Skeletal muscle cell (primary cell): Measurements from ENCODE around the gene CPA1.
"Not testable (repeated sequence)": the region's sequence is repeated elsewhere in the genome, so short reads cannot be mapped to it uniquely, and the experiment has no call there.

ENCODE experiments used
- DNase-seq: peaks from one replicate; pipeline ENCODE4 v3.0.0-alpha.2; 2010; ENCODE audit warnings: low read depth
- H3K4me3 ChIP-seq: 2 replicates; pipeline ENCODE4 v1.5.1; 2011; ENCODE audit warnings: low read depth, mild to moderate bottlenecking, control low read depth, low read length, moderate library complexity

CPA1 gene

DNA sequence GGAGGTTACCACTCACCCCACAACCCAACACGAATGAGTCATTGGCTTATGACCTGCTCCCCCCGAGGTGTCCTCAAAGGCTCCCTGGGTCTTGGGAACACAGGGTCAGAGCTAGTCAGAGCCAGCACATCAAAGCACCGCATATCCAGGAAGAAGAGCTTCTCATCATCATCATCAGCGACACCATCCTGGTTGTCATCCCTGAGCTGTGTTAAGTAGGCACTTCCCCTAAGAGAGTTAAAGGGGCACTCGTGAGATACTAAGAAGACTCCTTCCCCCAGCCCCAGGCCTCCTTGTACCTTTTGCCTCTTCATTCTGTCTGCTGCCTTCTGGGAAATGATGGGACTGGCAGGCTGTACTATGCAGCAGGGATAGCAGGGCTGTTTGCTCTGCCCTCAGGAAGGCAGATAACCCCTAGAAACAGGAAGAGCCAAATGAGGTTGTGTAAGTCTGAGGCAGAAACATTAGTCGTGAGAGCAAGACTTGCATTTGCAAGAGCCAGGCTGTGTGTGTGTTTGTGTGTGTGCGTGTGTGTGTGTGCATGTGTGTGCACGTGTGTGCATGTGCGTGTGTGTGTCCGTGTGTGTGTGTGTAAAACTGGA is 11.1 kb upstream of the CPA1 start:
- peak; percentile 65 for DNase-seq
- H3K4me3 ChIP-seq, result no peak overlapping the region

- no peak overlapping the region for H3K4me3 ChIP-seq
- no peak for DNase-seq
These were observed 10.3 kb upstream of the CPA1 start for GRCh38 chr7:130369831-130370550.

DNA sequence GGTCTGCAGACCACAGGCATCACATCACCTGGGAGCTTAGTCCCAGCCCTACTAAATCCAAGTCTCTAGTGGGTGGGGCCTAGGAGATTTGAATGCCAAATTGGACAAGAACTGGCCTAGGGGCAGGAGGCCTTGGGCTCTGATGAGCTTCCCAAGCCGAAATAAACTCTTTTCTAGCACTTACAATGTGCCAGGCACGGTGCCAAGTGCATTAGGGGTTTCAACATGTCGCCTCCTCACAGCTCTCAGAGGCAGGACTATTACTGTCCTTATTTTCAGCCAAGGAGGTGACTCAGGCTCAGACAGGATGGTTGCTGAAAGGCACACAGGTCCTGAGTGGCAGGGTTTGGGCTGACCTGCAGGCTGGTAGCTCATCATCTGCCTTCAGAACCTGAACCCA is 9.2 kb upstream of the CPA1 start:
- DNase-seq, result no peak
- H3K4me3 ChIP-seq, result no peak overlapping the region

DNA sequence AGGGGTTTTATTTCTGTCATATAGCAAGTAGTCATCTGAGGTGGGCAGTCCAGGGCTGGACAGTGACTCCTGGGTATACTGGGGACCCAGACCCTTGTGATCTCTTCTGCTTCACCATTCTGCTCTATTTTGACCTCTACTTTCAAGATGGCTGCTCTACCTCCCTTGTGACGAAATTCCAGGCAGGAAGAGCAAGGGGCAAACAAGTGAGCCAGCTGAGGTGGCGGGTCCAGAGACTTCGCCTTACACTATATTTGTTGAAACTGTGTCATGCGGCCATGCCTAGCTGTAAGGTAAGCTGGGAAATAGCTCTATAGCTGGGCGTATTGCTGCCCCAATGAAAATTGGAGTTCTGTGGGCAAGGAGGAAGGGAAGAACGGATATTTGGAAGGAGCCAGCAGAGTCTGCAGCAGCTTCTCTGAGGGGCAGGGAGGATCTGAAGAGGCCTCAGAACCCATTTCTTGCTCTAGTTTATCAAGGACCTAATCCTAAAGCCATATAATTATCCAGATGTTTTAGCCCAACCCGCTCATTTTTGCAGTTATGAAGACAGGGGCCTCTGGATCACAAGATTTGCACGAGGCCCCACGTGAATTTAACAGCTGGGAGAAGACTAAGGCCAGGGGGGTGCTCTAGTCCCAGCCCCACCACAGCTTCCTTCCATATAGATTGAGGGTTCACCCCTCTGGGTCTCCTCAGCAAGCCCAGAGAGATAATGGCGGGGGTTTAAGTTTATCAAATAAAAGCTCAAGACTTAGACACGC is 7.7 kb upstream of the CPA1 start:
- no peak overlapping the region for H3K4me3 ChIP-seq
- DNase-seq, result no peak

GRCh38 chr7:130374507-130374906 is 5.8 kb upstream of the CPA1 start:
- H3K4me3 ChIP-seq, result no peak overlapping the region
- no peak for DNase-seq

- DNase-seq, H3K4me3 ChIP-seq: not testable (repeated sequence)
These were observed 3.8 kb upstream of the CPA1 start for GRCh38 chr7:130376461-130376860.

GRCh38 chr7:130377178-130377577 is 3.1 kb upstream of the CPA1 start:
- H3K4me3 ChIP-seq, result no peak overlapping the region
- DNase-seq, result no peak

- no peak overlapping the region for H3K4me3 ChIP-seq
- no peak for DNase-seq
These were observed 1.3 kb upstream of the CPA1 start for GRCh38 chr7:130379019-130379418.

DNA sequence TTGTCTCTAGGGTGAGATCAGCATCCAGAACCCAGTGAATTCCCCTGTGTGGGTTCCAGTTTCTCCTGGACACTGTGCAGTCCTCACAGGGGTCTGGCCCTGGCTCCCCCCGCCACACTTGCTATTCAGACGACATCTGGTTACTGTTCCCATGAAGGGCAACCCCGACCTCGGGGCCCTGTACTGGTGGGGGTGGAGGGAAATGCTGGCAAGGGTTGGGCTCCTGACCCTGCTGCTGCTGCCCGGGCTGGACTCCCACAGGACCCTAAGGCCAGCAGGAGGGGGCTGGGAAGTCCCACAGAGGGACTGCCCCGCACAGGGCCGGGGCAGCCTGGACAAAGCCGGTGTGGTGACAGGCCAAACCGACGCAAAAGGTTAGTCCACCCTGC is 768 bp upstream of the CPA1 start:
- H3K4me3 ChIP-seq, result no peak overlapping the region
- DNase-seq, result no peak

DNA sequence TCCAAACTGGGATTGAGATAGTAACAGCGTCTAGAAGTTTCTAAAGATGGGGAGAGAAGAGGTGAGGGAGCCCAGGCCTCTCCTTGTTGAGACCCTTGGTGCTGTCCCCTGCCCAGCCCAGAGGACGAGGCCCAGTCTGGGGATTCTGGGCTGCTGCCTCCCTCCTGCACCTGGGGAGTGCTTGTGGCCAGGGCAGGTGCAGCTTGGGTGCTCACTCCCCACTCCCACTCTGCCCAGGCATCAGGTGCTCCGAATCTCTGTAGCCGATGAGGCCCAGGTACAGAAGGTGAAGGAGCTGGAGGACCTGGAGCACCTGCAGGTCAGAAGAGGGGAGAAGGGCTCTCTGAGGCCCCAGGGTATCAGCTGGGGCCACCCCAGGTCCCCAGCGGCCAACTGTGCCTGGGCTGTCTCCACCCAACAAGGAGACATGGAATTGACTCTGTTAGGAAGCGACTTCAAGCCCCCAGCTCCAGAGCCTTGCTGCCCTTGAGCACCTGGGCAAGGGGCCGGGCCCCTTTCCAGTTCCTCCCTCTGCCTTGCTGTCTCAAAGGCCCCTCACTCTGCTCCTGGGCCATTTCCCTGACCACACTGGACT is 664 bp downstream of the CPA1 start:
- H3K4me3 ChIP-seq, result no peak overlapping the region
- DNase-seq, result no peak

DNA sequence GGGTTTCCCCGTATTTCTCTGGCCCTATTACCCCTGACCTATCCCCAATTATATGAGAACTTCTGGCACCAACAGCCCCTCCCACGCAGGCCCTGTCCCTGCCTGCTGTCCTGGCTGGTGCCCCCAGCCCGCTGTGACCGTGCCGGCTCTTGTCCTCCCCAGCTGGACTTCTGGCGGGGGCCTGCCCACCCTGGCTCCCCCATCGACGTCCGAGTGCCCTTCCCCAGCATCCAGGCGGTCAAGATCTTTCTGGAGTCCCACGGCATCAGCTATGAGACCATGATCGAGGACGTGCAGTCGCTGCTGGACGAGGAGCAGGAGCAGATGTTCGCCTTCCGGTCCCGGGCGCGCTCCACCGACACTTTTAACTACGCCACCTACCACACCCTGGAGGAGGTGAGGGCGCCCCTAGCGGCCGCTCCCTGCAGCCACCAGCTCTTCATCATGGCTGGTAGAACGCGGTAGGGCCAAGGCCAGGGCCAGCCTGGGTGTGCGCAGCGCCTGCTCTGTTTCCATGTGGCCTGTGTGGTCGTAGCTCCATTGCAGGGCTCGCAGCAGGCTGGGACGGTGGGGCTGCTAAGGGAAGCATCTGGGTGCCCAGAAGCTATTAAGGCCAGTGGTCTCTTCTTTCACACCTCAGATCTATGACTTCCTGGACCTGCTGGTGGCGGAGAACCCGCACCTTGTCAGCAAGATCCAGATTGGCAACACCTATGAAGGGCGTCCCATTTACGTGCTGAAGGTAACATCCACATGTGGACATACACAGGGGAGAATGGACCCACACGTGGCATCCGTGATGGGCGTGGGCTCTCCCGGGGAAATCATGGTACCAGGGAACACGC is 1.4 kb downstream of the CPA1 start:
- no peak overlapping the region for H3K4me3 ChIP-seq

DNA sequence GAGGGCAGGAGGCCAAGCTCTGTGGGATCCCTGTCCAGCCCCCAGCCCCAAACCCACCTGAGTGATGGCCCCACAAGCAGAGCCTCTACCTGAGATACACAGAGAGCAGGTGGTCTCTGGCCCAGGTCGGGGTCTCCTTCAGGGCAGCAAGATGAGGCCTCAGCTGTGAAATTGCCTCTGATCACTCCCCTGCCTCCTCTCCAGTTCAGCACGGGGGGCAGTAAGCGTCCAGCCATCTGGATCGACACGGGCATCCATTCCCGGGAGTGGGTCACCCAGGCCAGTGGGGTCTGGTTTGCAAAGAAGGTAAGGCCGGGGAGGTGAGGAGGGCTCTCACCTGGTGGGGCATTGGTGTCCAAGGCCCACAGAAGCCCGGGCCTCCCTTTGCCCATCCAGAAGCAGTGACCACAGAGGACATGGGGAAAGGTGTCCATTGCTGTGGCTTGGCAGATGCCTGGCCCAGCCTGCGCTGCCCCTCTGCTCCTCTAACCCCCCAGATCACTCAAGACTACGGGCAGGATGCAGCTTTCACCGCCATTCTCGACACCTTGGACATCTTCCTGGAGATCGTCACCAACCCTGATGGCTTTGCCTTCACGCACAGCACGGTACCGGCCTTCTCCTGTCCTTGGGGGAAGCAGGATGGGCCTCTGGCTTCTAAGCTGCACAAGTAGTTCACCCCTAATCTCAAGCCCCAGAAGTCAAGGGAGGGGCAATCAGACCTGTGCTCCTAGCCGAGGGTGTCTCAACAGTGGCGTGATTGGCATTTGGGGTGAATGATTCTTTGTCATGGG is 3.1 kb downstream of the CPA1 start:
- no peak for DNase-seq

More for the DNA sequence above, 1.4 kb downstream of the CPA1 start:
- DNase-seq, result no peak

DNA sequence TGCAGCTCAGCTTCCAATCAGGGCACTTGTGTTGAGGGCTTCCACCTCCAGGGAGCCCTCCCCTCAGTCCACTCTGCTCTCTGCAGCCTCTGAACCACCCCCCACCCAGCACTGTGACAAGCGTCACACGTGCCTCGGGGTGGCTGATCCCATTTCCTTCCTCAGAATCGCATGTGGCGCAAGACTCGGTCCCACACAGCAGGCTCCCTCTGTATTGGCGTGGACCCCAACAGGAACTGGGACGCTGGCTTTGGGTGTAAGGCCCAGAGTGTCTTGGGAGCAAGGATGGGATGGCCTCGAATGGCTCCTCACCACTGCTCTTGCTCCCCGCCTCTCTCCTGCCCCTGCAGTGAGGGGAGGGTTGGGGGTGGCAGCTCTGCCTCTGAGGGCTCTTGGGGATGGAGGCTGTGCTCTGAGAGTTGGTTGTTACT is 4.1 kb downstream of the CPA1 start:
- DNase-seq, result no peak
- H3K4me3 ChIP-seq, result no peak overlapping the region

More for the DNA sequence above, 3.1 kb downstream of the CPA1 start:
- H3K4me3 ChIP-seq, result no peak overlapping the region

GRCh38 chr7:130384841-130385599 is 4.7 kb downstream of the CPA1 start:
- DNase-seq, result no peak
- H3K4me3 ChIP-seq, result no peak overlapping the region

- no peak overlapping the region for H3K4me3 ChIP-seq
- no peak for DNase-seq
These were observed 5.3 kb downstream of the CPA1 start for GRCh38 chr7:130385600-130386066.

GRCh38 chr7:130386876-130387275 is 6.6 kb downstream of the CPA1 start:
- no peak for DNase-seq
- no peak overlapping the region for H3K4me3 ChIP-seq

- DNase-seq, result no peak
- H3K4me3 ChIP-seq, result no peak overlapping the region
These were observed 7.0 kb downstream of the CPA1 start for GRCh38 chr7:130387306-130387627.
